ENCODE results near the gene GPD1L.

DNA sequence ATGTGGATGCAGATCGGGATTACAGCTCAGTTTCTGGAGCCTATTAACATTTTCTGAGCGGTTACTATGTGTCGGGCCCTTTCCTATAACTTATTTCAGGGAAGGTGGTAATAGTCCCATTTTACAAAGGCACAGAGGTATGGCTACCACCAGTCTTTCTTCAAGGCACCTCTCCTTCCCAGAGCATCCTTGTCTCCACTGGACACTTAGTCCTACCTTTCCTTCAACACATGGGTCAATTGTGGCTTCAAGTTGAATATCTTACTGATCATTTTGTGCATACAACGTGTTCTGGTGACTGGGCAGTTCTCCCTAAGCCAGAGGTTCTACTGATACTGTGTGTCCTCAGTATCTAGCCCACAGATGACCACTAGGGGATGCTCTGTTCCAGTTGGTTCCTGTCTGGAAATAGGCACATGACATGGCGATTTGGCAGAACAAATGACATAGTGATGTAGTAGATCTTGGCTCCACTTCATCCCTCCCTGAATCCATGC lies 71.3 kb downstream of the GPD1L start:
- TF ChIP-seq, protein P1, sequence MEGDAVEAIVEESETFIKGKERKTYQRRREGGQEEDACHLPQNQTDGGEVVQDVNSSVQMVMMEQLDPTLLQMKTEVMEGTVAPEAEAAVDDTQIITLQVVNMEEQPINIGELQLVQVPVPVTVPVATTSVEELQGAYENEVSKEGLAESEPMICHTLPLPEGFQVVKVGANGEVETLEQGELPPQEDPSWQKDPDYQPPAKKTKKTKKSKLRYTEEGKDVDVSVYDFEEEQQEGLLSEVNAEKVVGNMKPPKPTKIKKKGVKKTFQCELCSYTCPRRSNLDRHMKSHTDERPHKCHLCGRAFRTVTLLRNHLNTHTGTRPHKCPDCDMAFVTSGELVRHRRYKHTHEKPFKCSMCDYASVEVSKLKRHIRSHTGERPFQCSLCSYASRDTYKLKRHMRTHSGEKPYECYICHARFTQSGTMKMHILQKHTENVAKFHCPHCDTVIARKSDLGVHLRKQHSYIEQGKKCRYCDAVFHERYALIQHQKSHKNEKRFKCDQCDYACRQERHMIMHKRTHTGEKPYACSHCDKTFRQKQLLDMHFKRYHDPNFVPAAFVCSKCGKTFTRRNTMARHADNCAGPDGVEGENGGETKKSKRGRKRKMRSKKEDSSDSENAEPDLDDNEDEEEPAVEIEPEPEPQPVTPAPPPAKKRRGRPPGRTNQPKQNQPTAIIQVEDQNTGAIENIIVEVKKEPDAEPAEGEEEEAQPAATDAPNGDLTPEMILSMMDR (tag by site-specific recombination; IDR thresholded peaks at IDR 0.05) = peak; percentile 61
- no peak for TF ChIP-seq ZNF626 (tag by site-specific recombination; IDR thresholded peaks at IDR 0.05)
- TF ChIP-seq SP2 (tag by site-specific recombination; IDR thresholded peaks at IDR 0.05) = no peak
